DND-41 (cell line): ENCODE measurements around the gene GRAMD2B.

ENCODE experiments used
- EZH2 ChIP-seq: IDR thresholded peaks from 3 replicates; pipeline ENCODE4 v1.6.1; 2012; ENCODE audit warnings: borderline replicate concordance, low read depth, mild to moderate bottlenecking, moderate library complexity, low read length, inconsistent platforms; ENCODE audit not compliant: severe bottlenecking
- TF ChIP-seq, protein P1 (sequence below): IDR thresholded peaks from 2 replicates; pipeline ENCODE4 v1.5.1; 2012; ENCODE audit warnings: borderline replicate concordance, low read length, moderate library complexity, mild to moderate bottlenecking; ENCODE audit not compliant: poor library complexity, severe bottlenecking; ENCODE audit errors: extremely low read depth

DNA sequence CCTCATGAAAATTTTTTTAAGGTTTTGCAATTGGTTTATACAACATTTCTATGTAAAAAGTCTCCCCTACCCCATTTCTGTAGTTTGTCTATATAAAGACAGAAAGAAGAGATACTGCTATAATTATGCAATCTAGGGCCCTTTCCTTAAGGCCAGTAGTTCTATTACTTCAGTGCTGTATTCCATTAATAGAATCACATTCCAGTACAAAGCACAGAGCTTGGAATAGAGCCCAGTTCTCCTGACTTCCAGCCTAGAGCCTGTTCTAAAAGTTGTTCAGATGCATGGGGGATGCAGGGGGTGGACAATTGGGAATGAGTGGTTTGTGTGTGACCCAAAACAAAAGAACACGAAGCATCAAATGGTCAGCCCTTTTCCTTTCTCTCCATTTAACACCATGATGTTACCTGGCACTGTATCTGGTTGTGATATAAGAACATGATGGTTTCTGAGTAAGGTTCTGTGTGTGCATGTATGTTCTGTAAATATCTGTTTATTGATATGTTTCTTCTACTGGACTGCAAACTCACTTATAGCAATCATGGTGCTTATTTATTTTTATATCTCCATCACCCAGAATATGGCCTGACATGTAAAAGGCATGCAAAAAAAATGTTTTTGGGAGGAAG lies 8.2 kb upstream of the GRAMD2B start:
- TF ChIP-seq, protein P1, sequence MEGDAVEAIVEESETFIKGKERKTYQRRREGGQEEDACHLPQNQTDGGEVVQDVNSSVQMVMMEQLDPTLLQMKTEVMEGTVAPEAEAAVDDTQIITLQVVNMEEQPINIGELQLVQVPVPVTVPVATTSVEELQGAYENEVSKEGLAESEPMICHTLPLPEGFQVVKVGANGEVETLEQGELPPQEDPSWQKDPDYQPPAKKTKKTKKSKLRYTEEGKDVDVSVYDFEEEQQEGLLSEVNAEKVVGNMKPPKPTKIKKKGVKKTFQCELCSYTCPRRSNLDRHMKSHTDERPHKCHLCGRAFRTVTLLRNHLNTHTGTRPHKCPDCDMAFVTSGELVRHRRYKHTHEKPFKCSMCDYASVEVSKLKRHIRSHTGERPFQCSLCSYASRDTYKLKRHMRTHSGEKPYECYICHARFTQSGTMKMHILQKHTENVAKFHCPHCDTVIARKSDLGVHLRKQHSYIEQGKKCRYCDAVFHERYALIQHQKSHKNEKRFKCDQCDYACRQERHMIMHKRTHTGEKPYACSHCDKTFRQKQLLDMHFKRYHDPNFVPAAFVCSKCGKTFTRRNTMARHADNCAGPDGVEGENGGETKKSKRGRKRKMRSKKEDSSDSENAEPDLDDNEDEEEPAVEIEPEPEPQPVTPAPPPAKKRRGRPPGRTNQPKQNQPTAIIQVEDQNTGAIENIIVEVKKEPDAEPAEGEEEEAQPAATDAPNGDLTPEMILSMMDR: no peak
- no peak for TF ChIP-seq EZH2
